HEK293T (cell line): Measurements from ENCODE around the gene PHF23.

Source experiments
- CTCF ChIA-PET: fragments of 350-600 bp; formaldehyde crosslinking; extraction: SDS; loops from one replicate; lab custom pipeline; 2021; ENCODE audit warnings: antibody characterized with exemption, inconsistent platforms; lab: Yijun Ruan, JAX
- POLR2A ChIA-PET: fragments of 350-600 bp; formaldehyde crosslinking; extraction: SDS; loops from one replicate; lab custom pipeline; 2020; ENCODE audit warnings: antibody characterized with exemption, inconsistent platforms; lab: Yijun Ruan, JAX
- DNase-seq: peaks from one replicate; pipeline ENCODE4 v3.0.0; 2012; ENCODE audit warnings: mixed read lengths; ENCODE audit errors: extremely low spot score
- ARNT ChIP-seq: fragments of 450-650 bp; IDR thresholded peaks from 2 replicates; pipeline ENCODE4 v1.6.1; 2017; ENCODE audit warnings: mild to moderate bottlenecking
- BHLHE40 ChIP-seq: fragments of 450-650 bp; IDR thresholded peaks from 2 replicates; pipeline ENCODE4 v1.6.1; 2016; ENCODE audit warnings: mild to moderate bottlenecking, moderate library complexity, borderline replicate concordance
- ELF4 ChIP-seq: fragments of 450-650 bp; IDR thresholded peaks from 2 replicates; pipeline ENCODE4 v1.6.1; 2017; ENCODE audit warnings: antibody characterized with exemption
- FOXK2 ChIP-seq: fragments of 450-650 bp; IDR thresholded peaks from 2 replicates; pipeline ENCODE4 v1.6.1; 2016; ENCODE audit warnings: mild to moderate bottlenecking
- FOXM1 ChIP-seq: fragments of 450-650 bp; IDR thresholded peaks from 2 replicates; pipeline ENCODE4 v1.6.1; 2017; ENCODE audit warnings: mild to moderate bottlenecking, borderline replicate concordance
- HDGF ChIP-seq: fragments of 450-650 bp; IDR thresholded peaks from 2 replicates; pipeline ENCODE4 v1.6.1; 2017; ENCODE audit warnings: antibody characterized with exemption, borderline replicate concordance
- L3MBTL2 ChIP-seq: fragments of 450-650 bp; conservative IDR thresholded peaks from 2 replicates; pipeline ENCODE4 v1.6.1; 2016; ENCODE audit warnings: mild to moderate bottlenecking
- NFRKB ChIP-seq: fragments of 450-650 bp; IDR thresholded peaks from 2 replicates; pipeline ENCODE4 v1.6.1; 2016; ENCODE audit warnings: mild to moderate bottlenecking, moderate library complexity
- PKNOX1 ChIP-seq: fragments of 450-650 bp; IDR thresholded peaks from 2 replicates; pipeline ENCODE4 v1.6.1; 2016
- SP1 ChIP-seq: fragments of 450-650 bp; IDR thresholded peaks from 2 replicates; pipeline ENCODE4 v1.6.1; 2017
- SUZ12 ChIP-seq: fragments of 450-650 bp; IDR thresholded peaks from 2 replicates; pipeline ENCODE4 v1.6.1; 2016; ENCODE audit warnings: mild to moderate bottlenecking
- ZNF384 ChIP-seq: fragments of 450-650 bp; IDR thresholded peaks from 2 replicates; pipeline ENCODE4 v1.6.1; 2016

The PHF23 gene

GRCh38 chr17:7190276-7190917 lies 48.9 kb downstream of the PHF23 start:
- TF ChIP-seq ARNT (no peak), L3MBTL2 (no peak), SUZ12 (no peak), FOXM1 (no peak)
- no peak for DNase-seq
- ChIA-PET CTCF (interaction anchor here (0.7 kb wide), 1 partner anchor 29 kb away, joined by 3 read pairs; the partner anchor contains the start of gene DLG4), POLR2A (interaction anchor here (0.7 to 0.9 kb wide), 2 partner anchors 12 to 29 kb away, joined by 3 to 4 read pairs; partner anchors contain the start of genes ACADVL, ASGR1 and DLG4)

- CTCF ChIA-PET: interaction anchor here (0.7 kb wide), 1 partner anchor 9 kb away, joined by 3 read pairs; no protein-coding TSS in a partner anchor
Observed at GRCh38 chr17:7186241-7186640, 53.0 kb downstream of the PHF23 start.

More at GRCh38 chr17:7186241-7186640, 53.0 kb downstream of the PHF23 start:
- peak; percentile 40 for DNase-seq
- POLR2A ChIA-PET: interaction anchor here (0.9 kb wide), 1 partner anchor 33 kb away, joined by 3 read pairs; the partner anchor contains the start of genes ACADVL and DLG4
- TF ChIP-seq PKNOX1 (no peak), NFRKB (no peak), ELF4 (no peak), ZNF384 (no peak), HDGF (no peak), FOXM1 (no peak), BHLHE40 (no peak), SP1 (no peak), FOXK2 (no peak)
